NT2/D1 (cell line): ENCODE results near the gene PHACTR1.

ENCODE experiments used
- YY1 ChIP-seq: IDR thresholded peaks from 2 replicates; pipeline ENCODE4 v1.6.1; 2011; ENCODE audit not compliant: insufficient read length, insufficient read depth
- ZNF274 ChIP-seq: IDR thresholded peaks from 2 replicates; pipeline ENCODE4 v1.6.1; 2011; ENCODE audit warnings: mild to moderate bottlenecking, low read depth, low read length

- TF ChIP-seq ZNF274 (no peak), YY1 (no peak)
Observed at GRCh38 chr6:12848964-12849808, 132.6 kb downstream of the PHACTR1 start.
